K562 (cell line): ENCODE measurements around the gene DCAF6.

Experiments used
- BRCA1 ChIP-seq, 2 experiments: fragments of 450-650 bp in 1 of 2; sonication (generic) in 1 of 2; formaldehyde crosslinking in 1 of 2; IDR thresholded peaks; 2 replicates each; pipeline versions ENCODE4 v1.5.0 to v1.6.1; 2017 to 2020; ENCODE audit warnings: mild to moderate bottlenecking in 1 of 2, missing genetic modification reagents in 1 of 2
- CREB1 ChIP-seq, 2 experiments: sonication (generic) in 1 of 2; formaldehyde crosslinking in 1 of 2; IDR thresholded peaks; 2 replicates each; pipeline versions ENCODE4 v1.6.1 to v1.8.0; 2012 to 2022; ENCODE audit warnings: inconsistent platforms in 1 of 2, mild to moderate bottlenecking in 1 of 2, missing genetic modification reagents in 1 of 2, moderate library complexity in 1 of 2
- CTCF ChIP-seq, 3 experiments: IDR thresholded peaks in 2 of 3; conservative IDR thresholded peaks in 1 of 3; 2 replicates each; pipeline ENCODE4 v1.5.1; 2011 to 2012; ENCODE audit warnings: low read length in 3 of 3, mild to moderate bottlenecking in 3 of 3, control low read depth in 2 of 3, improper control_type of control experiment in 1 of 3, inconsistent platforms in 1 of 3, low read depth in 1 of 3, mixed read lengths in 1 of 3, moderate library complexity in 1 of 3; ENCODE audit not compliant: insufficient read depth in 2 of 3
- ETV1 ChIP-seq: fragments of 450-650 bp; conservative IDR thresholded peaks from 2 replicates; pipeline ENCODE4 v1.6.1; 2016; ENCODE audit warnings: missing genetic modification characterization, control low read depth, low read depth, missing compliant biosample characterization
- HMG20B ChIP-seq: fragments of 250-450 bp; sonication (Bioruptor Pico); IDR thresholded peaks from 2 replicates; pipeline ENCODE4 v1.5.0; 2021; ENCODE audit warnings: mild to moderate bottlenecking
- KDM1A ChIP-seq, 2 experiments: fragments of 450-650 bp; IDR thresholded peaks; 2 replicates each; pipeline ENCODE4 v1.6.1; 2016; ENCODE audit warnings: mild to moderate bottlenecking in 2 of 2
- NFYB ChIP-seq: IDR thresholded peaks from 2 replicates; pipeline ENCODE4 v1.6.1; 2011; ENCODE audit warnings: mild to moderate bottlenecking, moderate library complexity; ENCODE audit not compliant: insufficient read length; ENCODE audit errors: extremely low read depth
- RAD21 ChIP-seq, 2 experiments: fragments of 250-450 bp in 1 of 2; fragments of 450-650 bp in 1 of 2; sonication (Bioruptor Pico) in 1 of 2; formaldehyde crosslinking in 1 of 2; IDR thresholded peaks in 1 of 2; conservative IDR thresholded peaks in 1 of 2; 2 replicates each; pipeline versions ENCODE4 v1.4.0 to v1.8.0; 2020 to 2022; ENCODE audit warnings: mild to moderate bottlenecking in 2 of 2, moderate library complexity in 1 of 2
- ZFX ChIP-seq: sonication (generic); formaldehyde crosslinking; IDR thresholded peaks from 2 replicates; pipeline ENCODE4 v1.8.0; 2022; ENCODE audit warnings: mild to moderate bottlenecking, missing genetic modification reagents, moderate library complexity

GRCh38 chr1:168114845-168115244 is 178.4 kb downstream of the DCAF6 start:
- TF ChIP-seq ETV1 (tag) (no peak), CTCF (IDR thresholded peaks at IDR 0.05 in 2 of 3, conservative IDR thresholded peaks at IDR 0.05 in 1 of 3; ENCODE audit: insufficient read depth in 2 of 3, low read depth in 1 of 3, low read length in 3 of 3) (no peak), BRCA1 (IDR thresholded peaks at IDR 0.05) (no peak), BRCA1 (CRISPR knock-in tag; IDR thresholded peaks at IDR 0.05) (no peak), RAD21 (CRISPR knock-in tag; conservative IDR thresholded peaks at IDR 0.05 in 1 of 2, IDR thresholded peaks at IDR 0.05 in 1 of 2) (no peak), ZFX (no peak), HMG20B (no peak), NFYB (no peak), KDM1A (IDR thresholded peaks at IDR 0.05) (no peak), CREB1 (IDR thresholded peaks at IDR 0.05) (no peak), CREB1 (CRISPR knock-in tag; IDR thresholded peaks at IDR 0.05) (no peak)
